GM08714 (cell line): ENCODE measurements around the gene TNPO2.
"Not testable (repeated sequence)": the region's sequence is repeated elsewhere in the genome, so short reads cannot be mapped to it uniquely, and the experiment has no call there.

Source experiments
- H3K4me3 ChIP-seq: fragments of 200-500 bp; sonication (Bioruptor generic); 2 replicates; pipeline ENCODE4 v1.5.1; 2014; ENCODE audit warnings: mild to moderate bottlenecking, low read length, inconsistent platforms
- ZNF274 ChIP-seq: IDR thresholded peaks from 2 replicates; pipeline ENCODE4 v1.6.1; 2012; ENCODE audit warnings: mild to moderate bottlenecking, low read depth, low read length

The TNPO2 gene

GRCh38 chr19:12726988-12727316 lies 3.2 kb upstream of the TNPO2 start:
- TF ChIP-seq ZNF274, result no peak
- H3K4me3 ChIP-seq, result no peak overlapping the region

DNA sequence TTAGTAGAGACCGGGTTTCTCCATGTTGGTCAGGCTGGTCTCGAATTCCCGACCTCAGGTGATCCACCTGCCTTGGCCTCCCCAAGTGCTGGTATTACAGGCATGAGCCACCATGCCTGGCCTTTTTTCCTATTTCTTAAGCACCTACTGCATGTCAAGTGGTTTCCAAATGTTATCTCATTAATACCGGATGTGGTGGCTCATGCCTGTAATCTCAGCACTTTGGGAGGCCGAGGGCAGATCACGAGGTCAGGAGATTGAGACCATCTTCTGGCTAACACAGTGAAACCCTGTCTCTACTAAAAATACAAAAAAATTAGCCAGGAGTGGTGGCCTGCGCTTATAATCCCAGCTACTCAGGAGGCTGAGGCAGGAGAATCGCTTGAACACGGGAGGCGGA lies 1.9 kb upstream of the TNPO2 start:
- not testable (repeated sequence) for H3K4me3 ChIP-seq

DNA sequence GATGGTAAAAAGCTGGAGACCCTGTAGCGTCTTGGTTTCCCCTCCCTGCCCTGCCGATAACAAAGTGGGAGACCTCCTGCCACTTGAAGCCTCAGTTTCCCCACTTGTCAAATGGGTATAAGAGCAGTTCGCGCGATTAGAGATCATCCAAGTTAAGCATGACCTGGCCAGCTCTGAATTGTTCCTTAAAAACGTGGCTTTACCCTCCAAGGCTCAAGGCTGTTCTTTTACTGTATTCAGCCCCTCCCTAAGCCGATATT lies 421 bp downstream of the TNPO2 start:
- no peak for TF ChIP-seq ZNF274

GRCh38 chr19:12722566-12723380 lies 959 bp downstream of the TNPO2 start:
- TF ChIP-seq ZNF274, result no peak

More for the DNA sequence above, 421 bp downstream of the TNPO2 start:
- H3K4me3 ChIP-seq, result peak overlapping the region; percentile 86

DNA sequence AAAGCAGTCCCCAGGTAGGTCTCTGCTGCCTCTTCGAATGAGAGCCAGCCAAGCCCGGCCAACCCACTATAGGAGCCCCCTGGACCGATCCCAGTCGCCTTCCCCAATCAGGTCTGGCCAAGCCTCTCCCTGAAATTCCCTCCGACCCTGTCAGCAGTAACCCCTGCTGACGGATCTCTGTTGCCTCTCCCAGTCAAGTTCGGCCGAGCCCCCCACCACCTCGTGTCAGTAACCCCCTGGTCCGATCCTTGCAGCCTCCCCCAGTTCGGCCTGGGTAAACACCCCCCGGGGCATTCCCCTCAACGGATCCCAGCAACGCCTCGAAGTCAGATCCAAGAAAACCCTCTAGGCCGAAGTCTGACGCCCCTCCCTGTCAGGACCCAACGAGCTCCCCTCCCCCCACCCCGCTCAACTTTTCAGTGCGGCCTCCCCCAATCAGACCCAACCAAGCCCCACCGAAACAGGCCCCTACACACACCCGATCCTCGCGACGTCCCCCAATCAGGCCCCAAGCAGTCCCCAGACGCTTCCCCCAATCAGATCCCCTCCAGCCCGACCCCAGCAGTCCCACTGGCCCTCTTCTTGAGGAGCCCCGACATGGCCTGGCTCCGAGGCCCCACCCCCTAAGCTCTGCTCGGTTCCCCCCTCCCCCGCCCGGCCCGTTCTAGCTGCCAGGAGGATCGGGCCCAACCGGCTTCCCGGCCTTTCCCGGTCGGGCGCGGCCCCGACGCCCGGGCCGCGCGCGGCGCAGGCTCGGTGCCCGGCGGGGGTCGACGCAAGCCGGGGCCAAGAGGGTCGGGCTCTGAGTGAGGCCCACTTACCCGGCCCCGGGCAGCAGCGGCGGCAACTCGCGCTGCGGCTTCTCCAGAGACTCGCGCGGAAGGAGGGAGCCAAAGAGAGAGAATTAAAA lies 1.8 kb downstream of the TNPO2 start:
- TF ChIP-seq ZNF274, result no peak

More at GRCh38 chr19:12722566-12723380, 959 bp downstream of the TNPO2 start:
- peak overlapping the region; percentile 86 for H3K4me3 ChIP-seq

GRCh38 chr19:12720851-12721655 lies 2.7 kb downstream of the TNPO2 start:
- no peak for TF ChIP-seq ZNF274
- peak overlapping the region; percentile 86 for H3K4me3 ChIP-seq

More for the DNA sequence above, 1.8 kb downstream of the TNPO2 start:
- peak overlapping the region; percentile 86 for H3K4me3 ChIP-seq

DNA sequence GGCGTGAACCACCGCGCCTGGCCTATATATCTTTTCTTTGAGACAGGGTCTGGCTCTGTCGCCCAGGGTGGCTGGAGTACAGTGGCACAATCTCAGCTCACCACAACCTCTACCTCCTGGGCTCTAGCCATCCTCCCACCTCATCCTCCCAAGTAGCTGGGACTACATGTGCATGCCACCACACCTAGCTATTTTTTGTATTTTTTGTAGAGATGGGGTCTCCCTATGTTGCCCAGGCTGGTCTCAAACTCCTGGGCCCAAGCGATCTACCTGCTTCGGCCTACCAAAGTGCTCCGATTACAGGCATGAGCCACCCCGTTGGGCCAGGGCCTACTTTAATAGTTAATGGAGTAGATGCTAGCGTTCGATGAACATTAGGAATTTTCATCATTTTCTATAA lies 3.4 kb downstream of the TNPO2 start:
- peak overlapping the region; percentile 86; the same call in 1 of the 2 replicates for H3K4me3 ChIP-seq

GRCh38 chr19:12715929-12716328 lies 7.8 kb downstream of the TNPO2 start:
- no peak for TF ChIP-seq ZNF274
- H3K4me3 ChIP-seq, result no peak overlapping the region

More for the DNA sequence above, 3.4 kb downstream of the TNPO2 start:
- TF ChIP-seq ZNF274, result no peak

DNA sequence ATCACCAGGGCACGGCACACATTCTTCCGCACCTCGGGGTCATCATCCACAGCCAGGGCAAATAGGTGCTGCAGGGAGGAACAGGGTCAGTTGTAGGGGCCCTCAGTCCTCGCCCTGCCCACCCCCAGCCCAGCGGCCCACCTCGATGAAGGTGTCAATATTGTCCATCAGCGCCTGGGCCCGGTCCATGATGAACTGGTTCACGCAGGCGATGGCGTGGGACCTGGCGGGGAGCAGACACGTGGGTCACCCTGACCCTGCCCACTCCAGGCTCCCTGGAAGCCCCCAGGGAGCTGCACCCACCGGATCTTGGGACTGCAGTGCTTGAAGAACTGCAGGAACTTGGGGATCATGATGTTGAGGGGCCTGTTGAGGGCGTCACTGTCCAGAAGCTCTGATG lies 8.6 kb downstream of the TNPO2 start:
- no peak for TF ChIP-seq ZNF274

GRCh38 chr19:12713304-12713703 lies 10.4 kb downstream of the TNPO2 start:
- H3K4me3 ChIP-seq, result not testable (repeated sequence)

More for the DNA sequence above, 8.6 kb downstream of the TNPO2 start:
- no peak overlapping the region for H3K4me3 ChIP-seq

DNA sequence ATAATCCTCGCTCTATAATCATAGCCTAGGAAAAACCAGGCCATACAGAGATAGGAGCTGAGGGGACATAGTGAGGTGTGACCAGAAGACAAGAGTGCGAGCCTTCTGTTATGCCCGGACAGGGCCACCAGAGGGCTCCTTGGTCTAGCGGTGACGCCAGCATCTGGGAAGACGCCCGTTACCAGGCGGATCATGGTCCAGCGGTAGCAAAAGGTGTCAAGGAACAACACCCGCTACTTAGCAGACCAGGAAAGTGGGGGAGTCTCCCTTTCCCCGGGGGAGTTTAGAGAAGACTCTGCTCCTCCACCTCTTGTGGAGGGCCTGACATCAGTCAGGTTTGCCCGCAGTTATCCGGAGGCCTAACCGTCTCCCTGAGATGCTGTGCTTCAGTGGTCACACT lies 11.7 kb downstream of the TNPO2 start:
- H3K4me3 ChIP-seq, result not testable (repeated sequence)

DNA sequence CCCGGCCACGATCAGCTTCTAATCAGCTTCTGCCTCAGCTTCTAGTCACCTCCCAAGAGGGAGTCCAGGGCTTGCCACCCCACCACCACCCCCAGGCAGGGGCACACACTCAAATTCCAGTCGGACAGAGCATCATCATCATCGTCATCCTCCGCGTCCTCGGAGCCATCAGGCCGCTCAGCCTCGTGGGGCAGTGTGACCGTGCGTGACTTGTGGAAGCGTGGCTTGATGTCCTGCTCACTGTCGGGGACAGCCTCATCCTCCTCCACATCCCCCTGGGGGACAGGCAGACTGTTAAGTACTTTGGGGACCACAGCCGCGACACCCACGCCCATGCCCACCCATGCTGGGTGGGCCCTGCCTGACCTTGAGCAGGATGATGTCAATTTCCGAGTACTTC lies 12.5 kb downstream of the TNPO2 start:
- no peak overlapping the region for H3K4me3 ChIP-seq
- no peak for TF ChIP-seq ZNF274

- no peak overlapping the region for H3K4me3 ChIP-seq
- TF ChIP-seq ZNF274, result no peak
These were observed 15.1 kb downstream of the TNPO2 start for GRCh38 chr19:12708641-12709040.

DNA sequence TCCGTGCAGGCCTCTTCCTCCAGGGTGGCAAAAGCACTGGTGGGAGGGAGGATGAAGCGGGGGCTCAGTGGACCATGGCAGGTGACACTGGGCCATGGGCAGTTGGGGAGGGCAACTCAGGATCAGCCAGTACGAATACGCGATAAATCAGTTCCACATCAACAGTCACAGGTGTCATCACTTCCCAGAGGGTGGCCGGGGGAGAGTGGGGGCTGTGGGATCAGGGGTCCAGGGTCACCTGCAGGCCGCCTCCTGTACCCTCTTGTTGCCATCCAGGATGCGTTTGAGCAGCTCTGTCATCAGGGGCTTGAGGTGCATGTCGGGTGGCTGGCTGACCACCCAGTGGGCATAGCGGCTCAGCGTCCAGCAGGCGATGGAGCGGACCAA lies 17.4 kb downstream of the TNPO2 start:
- H3K4me3 ChIP-seq, result no peak overlapping the region
- no peak for TF ChIP-seq ZNF274
